K562 (cell line): Measurements from ENCODE around the gene DNAJC1. TPM values are rescaled to one million over a fixed set of nuclear protein-coding genes. Genes with fewer than 3 reads are reported as not detected.

Source experiments
- BMI1 ChIP-seq: fragments of 150-350 bp; IDR thresholded peaks from 2 replicates; pipeline ENCODE4 v1.6.1; 2014; ENCODE audit warnings: low read length
- CBX5 ChIP-seq: IDR thresholded peaks from 2 replicates; pipeline ENCODE4 v1.6.1; 2014; ENCODE audit warnings: low read depth, borderline replicate concordance
- CREM ChIP-seq: IDR thresholded peaks from 2 replicates; pipeline ENCODE4 v1.6.1; 2014; ENCODE audit warnings: antibody characterized with exemption, low read depth
- CUX1 ChIP-seq: fragments of 200-800 bp; sonication (Bioruptor generic); IDR thresholded peaks from 2 replicates; pipeline ENCODE4 v1.6.1; 2016; ENCODE audit warnings: missing genetic modification characterization, missing compliant biosample characterization
- ELK1 ChIP-seq: sonication (generic); formaldehyde crosslinking; IDR thresholded peaks from 2 replicates; pipeline ENCODE4 v1.8.1; 2022; ENCODE audit warnings: missing genetic modification reagents
- FOSL1 ChIP-seq: fragments of 200-800 bp; sonication (Bioruptor generic); conservative IDR thresholded peaks from 2 replicates; pipeline ENCODE4 v1.6.1; 2016; ENCODE audit warnings: missing genetic modification characterization, missing compliant biosample characterization
- KLF10 ChIP-seq: fragments of 250-450 bp; sonication (Bioruptor Pico); IDR thresholded peaks from 2 replicates; pipeline ENCODE4 v1.6.1; 2021; ENCODE audit warnings: matching md5 sums
- NR2C2 ChIP-seq, 2 experiments: fragments of 200-800 bp in 1 of 2; sonication (Bioruptor generic) in 1 of 2; sonication (generic) in 1 of 2; formaldehyde crosslinking in 1 of 2; IDR thresholded peaks; 2 replicates each; pipeline versions ENCODE4 v1.6.1 to v1.8.0; 2016 to 2022; ENCODE audit warnings: mild to moderate bottlenecking in 1 of 2, missing compliant biosample characterization in 1 of 2, missing genetic modification characterization in 1 of 2, missing genetic modification reagents in 1 of 2
- PKNOX1 ChIP-seq: fragments of 450-650 bp; IDR thresholded peaks from 2 replicates; pipeline ENCODE4 v1.6.1; 2016
- POLR2A ChIP-seq: fragments of 450-650 bp; conservative IDR thresholded peaks from 2 replicates; pipeline ENCODE4 v1.6.1; 2016
- RHOXF2B ChIP-seq: fragments of 250-450 bp; sonication (Bioruptor Pico); conservative IDR thresholded peaks from 2 replicates; pipeline ENCODE4 v1.5.1; 2021
- THRA ChIP-seq: fragments of 450-650 bp; IDR thresholded peaks from 2 replicates; pipeline ENCODE4 v1.6.1; 2017; ENCODE audit warnings: mild to moderate bottlenecking, moderate library complexity
- ZBTB12 ChIP-seq: fragments of 250-450 bp; sonication (Bioruptor Pico); IDR thresholded peaks from 2 replicates; pipeline ENCODE4 v1.4.0; 2020
- ZNF24 ChIP-seq: fragments of 450-650 bp; IDR thresholded peaks from 2 replicates; pipeline ENCODE4 v1.6.1; 2016
- ZNF347 ChIP-seq: fragments of 450-650 bp; formaldehyde crosslinking; IDR thresholded peaks from 2 replicates; pipeline ENCODE4 v1.4.0; 2020; ENCODE audit warnings: low read depth, mild to moderate bottlenecking, moderate library complexity
- ZNF586 ChIP-seq: fragments of 450-650 bp; formaldehyde crosslinking; conservative IDR thresholded peaks from 2 replicates; pipeline ENCODE4 v1.4.0; 2020; ENCODE audit warnings: mild to moderate bottlenecking, moderate library complexity
- ZNF589 ChIP-seq: fragments of 200-800 bp; sonication (Bioruptor generic); IDR thresholded peaks from 2 replicates; pipeline ENCODE4 v1.6.1; 2016; ENCODE audit warnings: low read depth, missing genetic modification characterization, missing compliant biosample characterization
- ZNF699 ChIP-seq: fragments of 250-450 bp; sonication (Bioruptor Pico); IDR thresholded peaks from 2 replicates; pipeline ENCODE4 v1.8.0; 2021; ENCODE audit warnings: mild to moderate bottlenecking, moderate library complexity; ENCODE audit not compliant: insufficient replicate concordance
- ZNF707 ChIP-seq: fragments of 250-450 bp; sonication (Bioruptor Pico); conservative IDR thresholded peaks from 2 replicates; pipeline ENCODE4 v1.8.0; 2022; ENCODE audit warnings: inconsistent platforms, mild to moderate bottlenecking, moderate library complexity
- polyA plus RNA-seq, 8 experiments: library from polyadenylated mRNA; depleted of rRNA in 4 of 8; stranded (reverse) in 5 of 8; unstranded in 3 of 8; fragments of >200 nt; fragmentation: Nextera tagmentation in 2 of 8; fragmentation: Illumina TruSeq in 1 of 8; extraction: Ambion mirVana in 2 of 8; extraction: Trizol in 1 of 8; gene quantifications; 2 replicates each; pipeline versions ENCODE4 v1.2.1 to v1.2.3, GENCODE V29; 2011 to 2014; ENCODE audit warnings: inconsistent platforms in 1 of 8, missing spikeins in 1 of 8
- total RNA-seq, 7 experiments: library from RNA; depleted of rRNA in 6 of 7; stranded (reverse); fragments of >200 nt in 6 of 7; fragmentation: Illumina TruSeq in 2 of 7; extraction: Trizol in 2 of 7; gene quantifications; 2 replicates each; pipeline versions ENCODE4 v1.2.1 to v1.2.3, GENCODE V29; 2011 to 2021; ENCODE audit warnings: low replicate concordance in 1 of 7

DNAJC1 gene
- total and polyA plus RNA-seq, 9 of the 15 experiments (the other 6 are each of a cell fraction or from before 2014, with no cell fraction given): 5.4 to 77.6 (median 40.3) TPM

- no peak for TF ChIP-seq ELK1 (CRISPR knock-in tag)
- TF ChIP-seq THRA: no peak
- TF ChIP-seq FOSL1 (tag): no peak
- TF ChIP-seq BMI1: no peak
- 0 out of 2 replicates have a peak, but pooled peaks have one; percentile 65 for TF ChIP-seq CBX5
- TF ChIP-seq ZNF589 (CRISPR knock-in tag): no peak
- TF ChIP-seq ZNF699 (CRISPR knock-in tag): no peak
- TF ChIP-seq KLF10 (CRISPR knock-in tag): no peak
- TF ChIP-seq CREM: peak; percentile 76
- peak; percentile 93 for TF ChIP-seq PKNOX1
- TF ChIP-seq RHOXF2B (CRISPR knock-in tag): no peak
- TF ChIP-seq CUX1 (CRISPR knock-in tag): peak; percentile 56; the same call in 1 of the 2 replicates
- TF ChIP-seq ZNF707 (CRISPR knock-in tag): no peak
- TF ChIP-seq POLR2A: no peak; the same call in 1 of the 2 replicates
- TF ChIP-seq ZNF586 (CRISPR knock-in tag): no peak
- TF ChIP-seq NR2C2 (CRISPR knock-in tag; IDR thresholded peaks at IDR 0.05): no peak
- peak; percentile 69 for TF ChIP-seq NR2C2 (tag; IDR thresholded peaks at IDR 0.05)
- no peak for TF ChIP-seq ZNF347 (CRISPR knock-in tag)
- no peak for TF ChIP-seq ZNF24
- no peak for TF ChIP-seq ZBTB12 (CRISPR knock-in tag)
Observed at GRCh38 chr10:21807180-21807579, 196.3 kb downstream of the DNAJC1 start (continued).
